VCaP (cell line): ENCODE data around the gene TRAPPC12.
"Not testable (repeated sequence)": the region's sequence is repeated elsewhere in the genome, so short reads cannot be mapped to it uniquely, and the experiment has no call there.

ENCODE experiments used
- H3K27ac ChIP-seq: fragments of 450-650 bp; 2 replicates; pipeline ENCODE4 v1.5.1; 2017
- CTCF ChIP-seq: fragments of 450-650 bp; conservative IDR thresholded peaks from 2 replicates; pipeline ENCODE4 v1.5.1; 2017; ENCODE audit warnings: mild to moderate bottlenecking, moderate library complexity

The TRAPPC12 gene

DNA sequence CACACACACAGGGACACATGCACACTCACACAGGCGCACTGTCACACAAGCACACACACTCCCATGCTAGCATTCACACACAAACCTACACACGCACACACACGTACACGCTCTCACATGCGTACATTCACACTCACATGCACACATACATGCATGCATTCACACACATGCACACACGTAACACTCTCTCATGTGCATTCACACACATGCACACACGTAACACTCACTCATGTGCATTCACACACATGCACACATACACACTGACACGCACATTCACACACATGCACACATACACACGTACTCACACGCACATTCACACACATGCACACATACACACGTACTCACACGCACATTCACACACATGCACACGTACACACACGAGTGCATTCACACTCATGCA, 123.6 kb downstream of the TRAPPC12 start:
- no peak for TF ChIP-seq CTCF
- no peak overlapping the region for H3K27ac ChIP-seq

- peak overlapping the region; percentile 75 for H3K27ac ChIP-seq
Observed at GRCh38 chr2:3503483-3503882, 124.0 kb downstream of the TRAPPC12 start.

DNA sequence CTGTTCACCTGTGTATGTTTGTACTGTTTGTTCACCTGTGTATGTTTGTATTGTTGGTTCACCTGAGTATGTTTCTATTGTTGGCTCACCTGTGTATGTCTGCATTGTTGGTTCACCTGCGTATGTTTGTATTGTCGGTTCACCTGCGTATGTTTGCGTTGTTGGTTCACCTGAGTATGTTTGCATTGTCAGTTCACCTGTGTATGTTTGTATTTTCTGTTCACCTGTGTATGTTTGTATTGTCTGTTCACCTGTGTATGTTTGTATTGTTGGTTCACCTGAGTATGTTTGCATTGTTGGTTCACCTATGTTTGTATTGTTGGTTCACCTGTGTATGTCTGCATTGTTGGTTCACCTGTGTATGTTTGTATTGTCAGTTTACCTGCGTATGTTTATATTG, 125.2 kb downstream of the TRAPPC12 start:
- H3K27ac ChIP-seq = peak overlapping the region; percentile 75; the same call in 1 of the 2 replicates
- TF ChIP-seq CTCF = no peak

More at GRCh38 chr2:3503483-3503882, 124.0 kb downstream of the TRAPPC12 start:
- TF ChIP-seq CTCF = no peak

- peak overlapping the region; percentile 75 for H3K27ac ChIP-seq
- no peak for TF ChIP-seq CTCF
Observed at GRCh38 chr2:3505771-3506170, 126.3 kb downstream of the TRAPPC12 start.

- no peak for TF ChIP-seq CTCF
- no peak overlapping the region for H3K27ac ChIP-seq
Observed at GRCh38 chr2:3512086-3512485, 132.6 kb downstream of the TRAPPC12 start.

DNA sequence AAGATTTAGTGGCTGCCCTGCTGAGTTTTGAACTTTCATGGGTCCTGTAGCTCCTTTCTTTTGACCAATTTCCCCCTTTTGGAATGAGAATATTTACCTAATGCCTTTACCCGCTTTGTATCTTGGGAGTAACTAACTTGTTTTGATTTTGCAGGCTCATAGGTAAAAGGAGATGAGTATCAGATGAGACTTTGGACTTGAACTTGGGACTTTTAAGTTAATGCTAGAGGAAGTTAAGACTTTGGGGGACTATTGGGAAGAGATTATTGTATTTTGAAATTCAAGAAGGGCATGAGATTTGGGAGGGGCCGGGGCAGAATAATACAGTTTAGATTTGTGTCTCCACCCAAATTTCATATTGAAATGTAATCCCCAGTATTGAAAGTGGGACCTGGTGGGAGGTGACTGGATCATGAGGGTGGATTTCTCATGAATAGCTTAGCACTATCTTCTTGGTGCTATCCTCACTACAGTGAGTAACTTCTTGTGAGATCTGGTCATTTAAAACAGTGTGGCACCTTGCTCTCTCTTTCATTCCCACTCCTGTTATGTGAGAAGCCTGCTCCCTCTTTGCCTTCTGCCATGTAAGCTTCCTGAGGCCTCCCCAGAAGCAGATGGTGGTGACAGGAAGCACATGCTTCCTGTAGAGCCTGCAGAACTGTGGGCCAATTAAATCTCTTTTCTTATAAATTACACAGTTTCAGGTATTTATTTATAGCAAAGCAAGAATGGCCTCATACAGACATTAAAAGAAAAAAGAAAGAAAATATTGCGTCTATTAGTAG, 133.7 kb downstream of the TRAPPC12 start:
- TF ChIP-seq CTCF = no peak
- no peak overlapping the region for H3K27ac ChIP-seq

GRCh38 chr2:3515438-3515837, 135.9 kb downstream of the TRAPPC12 start:
- not testable (repeated sequence) for H3K27ac ChIP-seq

DNA sequence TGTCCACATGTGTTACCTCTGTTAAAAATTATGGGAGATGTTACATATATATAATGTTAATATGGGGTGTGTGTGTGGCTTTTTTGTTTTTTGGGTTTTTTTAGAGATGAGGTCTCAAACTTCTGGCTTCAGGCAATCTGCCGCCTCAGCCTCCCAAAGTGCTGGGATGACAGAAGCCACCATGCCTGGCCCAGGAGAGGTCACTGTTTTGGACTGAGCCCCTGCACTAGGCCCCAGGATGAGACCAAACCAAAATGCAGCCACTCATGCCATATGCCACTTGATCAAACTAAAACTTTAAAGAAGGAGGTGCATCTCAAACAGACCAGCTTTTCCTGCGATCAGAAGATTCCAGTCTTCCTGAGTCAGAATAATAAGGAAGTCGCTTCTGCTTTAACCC, 137.3 kb downstream of the TRAPPC12 start:
- H3K27ac ChIP-seq = peak overlapping the region; percentile 98
- no peak for TF ChIP-seq CTCF
